ENCODE measurements around the gene PILRB.
"Not testable (repeated sequence)": the region's sequence is repeated elsewhere in the genome, so short reads cannot be mapped to it uniquely, and the experiment has no call there.

Gene PILRB

GRCh38 chr7:100373870-100374598, 16.1 kb downstream of the PILRB start:
- not testable (repeated sequence) for DNase-seq (ENCODE audit: low spot score); FAIRE-seq

DNA sequence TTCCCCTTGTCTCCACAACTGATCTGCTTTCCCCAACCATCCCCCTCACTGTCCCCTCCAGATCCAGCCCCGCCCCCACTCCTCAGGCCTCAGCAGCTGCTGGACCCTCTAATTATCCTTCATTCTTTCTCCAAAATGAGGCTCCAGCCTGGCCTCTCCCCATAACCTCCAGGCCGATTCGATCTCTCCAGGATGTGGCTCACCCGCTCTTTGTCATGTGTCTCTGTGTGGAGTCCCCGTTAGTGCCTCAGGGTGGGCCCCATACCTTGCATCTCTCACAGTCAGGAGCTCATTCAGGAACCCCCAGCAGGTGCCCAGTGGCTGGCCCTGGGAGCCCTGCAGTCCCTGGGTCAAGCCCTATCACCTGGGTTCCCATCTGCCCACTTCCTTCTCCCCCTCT, 16.7 kb downstream of the PILRB start:
- FAIRE-seq: no peak
- no peak for DNase-seq (ENCODE audit: low spot score)

DNA sequence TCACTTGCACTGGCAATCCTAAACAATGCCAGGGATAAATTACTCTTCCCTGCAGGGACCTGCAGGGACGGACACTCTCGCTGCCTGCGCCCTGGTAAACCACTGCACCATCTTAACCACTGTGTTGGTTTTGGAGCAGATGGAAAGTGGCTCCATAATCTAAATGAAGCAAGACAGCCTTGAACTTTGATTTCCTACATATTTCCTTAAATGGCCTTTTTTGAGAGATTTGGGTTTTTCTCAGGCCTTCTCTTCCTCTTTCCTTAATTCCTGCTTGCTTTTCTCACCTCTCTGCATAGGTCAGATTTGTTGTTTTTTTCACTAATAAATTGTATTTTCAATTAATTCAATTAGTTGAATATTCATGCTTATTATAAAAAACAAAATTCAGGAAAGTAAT, 18.1 kb downstream of the PILRB start:
- DNase-seq (ENCODE audit: low spot score) (no peak), FAIRE-seq (no peak)

GRCh38 chr7:100378114-100378755, 20.3 kb downstream of the PILRB start:
- no peak for DNase-seq (ENCODE audit: low spot score)
- FAIRE-seq: no peak

DNA sequence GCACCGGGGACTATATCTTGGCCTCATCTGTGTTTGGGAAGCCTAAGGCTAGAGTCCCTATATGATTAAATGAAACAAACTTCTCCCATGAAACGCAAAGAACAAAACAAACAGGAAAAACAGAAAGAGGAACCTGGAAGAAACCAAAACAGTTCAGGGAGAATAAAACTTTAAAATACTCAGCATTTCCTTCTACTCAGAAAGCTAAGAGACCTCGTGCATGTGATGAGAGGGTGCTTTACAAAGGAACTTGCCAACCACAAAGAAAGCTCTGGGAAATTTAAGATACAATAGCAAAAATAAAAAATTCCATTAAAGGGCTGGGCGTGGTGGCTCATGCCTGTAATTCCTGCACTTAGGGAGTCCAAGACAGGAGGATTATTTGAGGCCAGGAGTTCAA, 22.3 kb downstream of the PILRB start:
- FAIRE-seq: no peak
- DNase-seq (ENCODE audit: low spot score): no peak

DNA sequence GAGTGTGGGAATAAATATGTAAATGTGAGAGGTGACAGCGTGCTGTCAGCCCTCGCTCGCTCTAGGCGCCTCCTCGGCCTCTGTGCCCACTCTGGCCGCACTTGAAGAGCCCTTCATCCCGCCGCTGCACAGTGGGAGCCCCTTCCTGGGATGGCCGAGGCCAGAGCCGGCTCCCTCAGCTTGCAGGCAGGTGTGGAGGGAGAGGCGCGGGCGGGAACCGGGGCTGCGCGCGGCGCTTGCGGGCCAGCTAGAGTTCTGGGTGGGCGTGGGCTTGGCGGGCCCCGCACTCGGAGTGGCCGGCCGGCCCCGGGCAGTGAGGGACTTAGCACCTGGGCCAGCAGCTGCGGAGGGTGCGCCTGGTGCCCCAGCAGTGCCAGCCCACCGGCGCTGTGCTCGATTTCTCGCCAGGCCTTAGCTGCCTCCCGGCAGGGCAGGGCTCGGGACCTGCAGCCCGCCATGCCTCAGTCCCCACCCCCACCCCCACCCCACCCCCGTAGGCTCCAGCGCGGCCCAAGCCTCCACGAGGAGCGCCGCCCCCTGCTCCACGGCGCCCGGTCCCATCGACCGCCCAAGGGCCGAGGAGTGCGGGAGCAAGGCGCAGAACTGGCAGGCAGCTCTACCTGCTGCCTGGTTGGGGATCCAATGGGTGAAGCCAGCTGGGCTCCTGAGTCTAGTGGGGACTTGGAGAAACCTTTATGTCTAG, 23.8 kb downstream of the PILRB start:
- not testable (repeated sequence) for DNase-seq (ENCODE audit: low spot score); FAIRE-seq

- not testable (repeated sequence) for DNase-seq (ENCODE audit: low spot score); FAIRE-seq
Observed at GRCh38 chr7:100382234-100382853, 24.4 kb downstream of the PILRB start.

DNA sequence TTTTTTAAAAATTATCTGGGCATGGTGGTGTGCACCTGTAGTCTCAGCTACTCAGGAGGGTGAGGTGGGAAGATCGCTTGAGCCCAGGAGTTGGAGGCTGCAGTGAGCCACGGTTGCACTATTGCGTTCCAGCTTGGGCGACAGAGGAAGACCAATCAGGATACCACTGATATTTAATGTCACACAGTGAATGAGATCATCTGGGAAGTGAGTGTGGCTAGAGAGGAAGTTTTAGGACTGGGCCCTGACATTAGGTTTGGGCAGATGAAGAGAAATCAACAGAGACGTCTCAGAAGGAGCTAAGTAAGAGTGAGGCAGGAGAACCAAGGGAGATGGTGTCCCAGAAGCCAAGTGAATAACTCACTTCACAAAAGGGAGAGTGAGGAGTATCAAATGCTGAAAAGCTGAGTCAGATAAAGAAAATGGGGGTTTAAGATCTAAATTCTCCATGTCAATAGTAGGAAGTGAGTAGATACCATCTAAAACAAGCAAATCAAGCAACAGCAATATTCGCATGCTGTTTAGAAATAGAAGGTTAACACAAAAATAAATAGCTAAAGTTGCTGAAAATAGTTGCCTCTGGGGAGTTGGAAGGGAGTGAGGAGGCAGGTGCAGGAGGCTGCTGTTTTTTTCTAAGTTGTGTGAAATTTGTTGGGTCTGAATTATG, 26.8 kb downstream of the PILRB start:
- DNase-seq (ENCODE audit: low spot score): no peak
- FAIRE-seq: no peak

DNA sequence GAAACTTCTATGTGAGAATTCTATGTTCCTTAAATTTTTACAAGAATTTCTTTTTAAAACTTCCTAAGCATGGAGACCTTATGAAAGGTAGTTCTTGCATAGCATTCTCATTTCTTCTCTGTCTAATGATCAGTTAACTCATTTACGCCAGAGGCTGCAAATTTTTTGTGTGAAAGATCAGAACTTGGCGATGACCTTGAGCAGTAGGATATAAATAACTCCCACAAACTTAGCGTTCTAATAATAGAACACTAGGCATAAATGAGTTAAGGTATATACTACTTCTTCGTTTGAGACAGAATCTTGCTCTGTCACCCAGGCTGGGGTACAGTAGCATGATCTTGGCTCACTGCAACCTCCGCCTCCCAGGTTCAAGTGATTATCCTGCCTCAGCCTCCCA, 29.0 kb downstream of the PILRB start:
- DNase-seq (ENCODE audit: low spot score) (no peak), FAIRE-seq (no peak)

- DNase-seq (ENCODE audit: low spot score) (no peak), FAIRE-seq (no peak)
Observed at GRCh38 chr7:100387695-100388094, 29.8 kb downstream of the PILRB start.

DNA sequence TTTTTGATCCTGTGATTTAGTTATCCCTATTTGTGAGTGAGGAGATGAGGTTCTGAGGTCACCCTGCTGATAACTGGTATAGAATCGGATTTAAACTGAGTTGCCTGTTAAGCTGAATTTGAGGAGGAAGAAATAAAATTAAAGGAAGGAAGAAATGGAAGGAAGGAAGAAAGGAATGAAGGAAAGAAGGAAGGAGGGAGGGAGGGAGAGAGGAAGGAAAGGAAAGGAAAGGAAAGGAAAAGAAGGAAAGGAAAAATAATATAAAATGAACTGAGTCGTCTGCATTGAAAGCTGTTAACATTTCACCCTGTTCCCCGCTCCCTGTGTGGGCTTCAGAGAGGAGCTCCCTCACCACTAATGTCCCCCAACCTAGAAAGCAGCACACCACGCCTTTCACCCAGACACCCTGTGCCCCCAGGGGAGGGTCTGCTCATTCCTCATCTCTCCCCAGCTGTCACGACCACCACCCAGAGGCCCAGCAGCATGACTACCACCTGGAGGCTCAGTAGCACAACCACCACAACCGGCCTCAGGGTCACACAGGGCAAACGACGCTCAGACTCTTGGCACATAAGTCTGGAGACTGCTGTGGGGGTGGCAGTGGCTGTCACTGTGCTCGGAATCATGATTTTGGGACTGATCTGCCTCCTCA, 31.6 kb downstream of the PILRB start:
- no peak for DNase-seq (ENCODE audit: low spot score)
- FAIRE-seq: no peak

GRCh38 chr7:100390286-100391009, 32.5 kb downstream of the PILRB start:
- DNase-seq (ENCODE audit: low spot score) (no peak), FAIRE-seq (no peak)

DNA sequence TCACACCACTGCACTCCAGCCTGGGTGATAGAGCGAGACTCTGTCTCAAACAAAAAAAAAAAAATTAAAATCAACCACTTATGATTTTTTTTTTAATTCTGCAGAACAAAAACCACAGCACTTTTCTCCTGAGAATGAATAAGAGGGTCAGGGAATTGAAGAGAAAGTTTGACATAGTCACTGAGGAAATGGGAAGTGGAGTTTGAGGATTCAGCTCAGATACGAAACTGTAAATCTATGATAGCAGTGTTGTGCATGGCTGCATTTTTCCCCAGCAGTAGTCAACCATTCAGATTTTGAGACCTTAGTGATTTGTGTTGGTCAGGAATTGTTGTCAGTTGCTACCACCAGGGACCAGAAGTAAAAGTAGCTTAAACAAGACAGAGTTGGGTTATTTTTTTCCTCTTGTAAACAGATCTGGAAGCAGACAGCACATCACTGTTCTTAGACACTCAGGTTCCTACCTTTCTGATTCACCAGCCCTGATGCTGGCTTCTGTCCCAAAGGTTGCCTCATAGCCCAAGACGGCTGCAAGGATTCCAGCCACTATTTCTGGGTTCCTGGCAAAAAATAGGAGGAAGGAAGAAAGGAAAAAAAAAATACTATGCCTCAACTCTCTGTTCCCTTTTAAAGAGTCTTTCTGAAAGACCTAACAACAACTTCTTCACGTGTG, 35.5 kb downstream of the PILRB start:
- DNase-seq (ENCODE audit: low spot score) (no peak), FAIRE-seq (no peak)

DNA sequence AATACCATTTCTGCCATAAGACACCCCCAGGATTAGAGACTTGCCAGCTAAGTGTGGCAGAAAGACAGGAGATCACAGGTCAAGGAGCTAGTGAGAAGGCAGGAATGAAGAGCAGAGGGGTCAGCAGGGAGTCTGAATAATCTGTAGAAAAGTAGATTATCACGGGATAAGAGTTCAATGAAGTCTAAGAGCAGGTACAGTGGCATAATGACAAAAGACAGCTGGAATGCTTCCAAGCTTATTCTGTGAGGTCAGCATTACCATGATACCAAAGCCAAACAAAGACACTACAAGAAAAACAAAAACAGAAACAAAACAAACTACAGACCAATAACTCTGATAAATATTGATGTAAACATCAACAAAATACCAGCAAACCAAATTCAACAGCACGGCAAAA, 36.2 kb downstream of the PILRB start:
- no peak for DNase-seq (ENCODE audit: low spot score)
- FAIRE-seq: no peak

DNA sequence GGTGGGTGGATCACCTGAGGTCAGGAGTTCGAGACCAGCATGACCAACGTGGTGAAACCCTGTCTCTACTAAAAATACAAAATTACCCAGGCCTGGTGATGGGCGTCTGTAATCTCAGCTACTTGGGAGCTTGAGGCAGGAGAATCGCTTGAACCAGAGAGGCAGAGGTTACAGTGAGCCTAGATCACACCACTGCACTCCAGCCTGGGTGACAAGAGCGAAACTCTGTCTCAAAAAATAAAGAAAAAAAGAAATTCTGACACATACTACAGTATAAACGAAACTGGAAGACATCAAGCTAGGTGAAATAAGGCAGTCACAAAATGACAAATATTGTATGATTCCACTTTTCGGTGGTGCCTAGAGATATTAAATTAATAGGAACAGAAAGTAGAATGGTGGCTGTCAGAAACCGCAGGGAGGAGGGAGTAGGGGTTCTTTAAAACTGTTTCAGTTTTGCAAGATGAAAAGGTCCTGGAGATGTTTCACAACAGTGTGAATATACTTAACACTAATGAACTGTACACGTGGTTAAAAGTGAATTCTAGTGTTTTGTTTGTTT, 38.6 kb downstream of the PILRB start:
- FAIRE-seq (no peak), DNase-seq (ENCODE audit: low spot score) (no peak)

DNA sequence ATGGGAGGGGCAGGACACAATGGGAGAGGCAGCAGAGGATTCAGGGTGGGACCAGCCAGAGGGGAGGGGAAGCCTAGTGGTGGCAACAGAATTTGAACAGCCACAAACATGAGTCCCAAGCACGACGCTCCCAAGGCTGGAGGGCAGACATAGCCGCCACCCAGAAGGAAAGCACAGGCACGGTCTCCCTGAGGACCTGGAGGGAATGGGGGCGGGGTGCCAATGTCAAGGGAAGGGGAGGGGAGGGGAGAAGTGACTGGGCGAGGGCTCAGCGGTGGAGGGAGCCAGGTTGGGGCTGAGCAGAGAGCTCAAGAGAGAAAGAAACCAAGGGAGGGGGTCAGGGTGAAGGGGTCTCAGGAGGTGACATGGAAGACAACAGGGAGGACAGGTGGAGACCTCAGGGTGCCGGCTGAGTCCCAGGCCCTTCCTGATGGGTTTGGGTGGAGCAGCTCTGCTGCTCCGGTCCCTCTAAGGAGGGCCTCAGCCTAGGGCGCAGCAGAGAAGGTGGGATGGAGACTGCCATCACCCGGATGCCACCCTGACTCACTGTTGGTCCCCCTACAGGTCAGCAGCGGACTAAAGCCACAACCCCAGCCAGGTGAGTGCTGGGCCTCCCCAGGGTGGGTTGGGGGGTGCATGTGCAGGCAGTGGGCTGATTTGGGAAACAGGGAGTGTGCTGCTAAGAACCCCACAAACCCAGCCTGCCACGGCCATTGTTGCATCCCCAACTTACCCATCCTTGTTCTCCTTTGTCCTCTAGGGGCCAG, 39.6 kb downstream of the PILRB start:
- DNase-seq (ENCODE audit: low spot score): no peak

DNA sequence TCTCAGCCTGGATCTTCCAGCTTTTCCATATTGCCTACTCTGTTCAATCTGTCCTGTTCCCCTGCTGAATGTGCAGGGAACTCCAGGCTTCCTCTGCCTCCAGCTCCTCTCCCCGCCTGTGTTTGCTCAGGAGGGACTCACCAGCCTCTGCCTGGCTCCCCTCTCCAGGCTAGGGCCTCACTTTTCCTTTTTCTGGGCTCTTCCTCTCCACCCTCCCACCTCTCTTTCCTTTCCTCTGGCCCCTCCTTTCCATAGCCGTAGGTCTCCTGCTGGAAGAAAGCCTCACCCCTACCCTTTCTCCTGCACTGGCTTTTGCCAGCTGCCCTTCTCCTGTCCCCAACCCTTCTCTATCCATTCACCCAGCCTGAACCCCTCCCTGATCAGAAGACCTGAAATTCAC, 40.3 kb downstream of the PILRB start:
- FAIRE-seq: no peak
- no peak for DNase-seq (ENCODE audit: low spot score)

More for the DNA sequence above, 39.6 kb downstream of the PILRB start:
- no peak for FAIRE-seq

DNA sequence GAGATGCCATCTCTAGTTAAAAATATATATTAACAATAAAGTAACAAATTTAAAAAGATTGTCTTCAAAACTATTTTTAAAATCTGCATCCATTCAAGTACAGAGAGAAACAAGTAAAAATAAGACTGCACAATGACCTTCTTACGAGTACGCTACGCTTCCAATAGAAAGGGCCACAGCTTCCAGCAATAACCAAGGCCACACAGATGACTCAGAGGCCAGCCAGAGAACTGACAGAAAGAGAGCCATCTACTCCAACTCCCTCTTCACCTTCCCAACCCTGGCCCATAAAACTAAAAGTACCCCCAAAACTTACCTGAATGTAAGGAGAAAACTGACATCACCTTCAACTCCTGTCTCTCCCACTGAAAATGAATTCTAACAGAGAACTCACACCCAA, 42.1 kb downstream of the PILRB start:
- FAIRE-seq (no peak), DNase-seq (ENCODE audit: low spot score) (no peak)

GRCh38 chr7:100400656-100401055, 42.7 kb downstream of the PILRB start:
- FAIRE-seq (no peak), DNase-seq (ENCODE audit: low spot score) (no peak)

Measured in RCC 7860 (cell line).